Endothelial cell of umbilical vein (primary cell): ENCODE data around the gene PSTPIP1. TPM values are rescaled to one million over a fixed set of nuclear protein-coding genes. Genes with fewer than 3 reads are reported as not detected.

Source experiments
- BruUV-seq: library from RNA; stranded (reverse); fragments of 400-500 nt; replicated peaks from 2 replicates; lab custom pipeline; 2021; lab: Mats Ljungman, UMichigan
- CTCF ChIA-PET: fragments of 300-600, 350-600 bp; sonication (Branson Sonifier 250); formaldehyde crosslinking; loops from one replicate; lab custom pipeline; 2021; ENCODE audit warnings: antibody characterized with exemption, inconsistent platforms; lab: Charles Lee
- POLR2A ChIA-PET: fragments of 300-600, 350-600 bp; sonication (Branson Sonifier 250); formaldehyde crosslinking; loops from one replicate; lab custom pipeline; 2021; ENCODE audit warnings: antibody characterized with exemption, inconsistent platforms; lab: Charles Lee
- DNase-seq: peaks from one replicate; pipeline ENCODE4 v3.0.0-alpha.2; 2011; ENCODE audit warnings: low read depth, low spot score
- FAIRE-seq: peaks from 2 replicates; lab custom pipeline; 2011; peaks lifted over from hg19 to GRCh38; lab: Jason Lieb, UNC
- H2AFZ ChIP-seq: 2 replicates; pipeline ENCODE4 v1.6.0; 2012; ENCODE audit warnings: low read depth, low read length, control low read depth, inconsistent platforms
- H3K27ac ChIP-seq: 2 replicates; pipeline ENCODE4 v1.5.1; 2011; ENCODE audit warnings: low read depth, mild to moderate bottlenecking, control low read depth, low read length, moderate library complexity; ENCODE audit not compliant: insufficient read depth
- H3K27me3 ChIP-seq, 2 experiments: 2 replicates each; pipeline versions ENCODE4 v1.6.0 to v1.6.1; 2011; ENCODE audit warnings: low read length in 2 of 2, mixed read lengths in 1 of 2; ENCODE audit not compliant: control insufficient read depth in 2 of 2, insufficient read depth in 2 of 2
- H3K36me3 ChIP-seq, 2 experiments: 2 replicates in 1 of 2; 3 replicates in 1 of 2; pipeline ENCODE4 v1.5.1; 2011; ENCODE audit warnings: low read length in 2 of 2, mild to moderate bottlenecking in 1 of 2, moderate library complexity in 1 of 2; ENCODE audit not compliant: control insufficient read depth in 2 of 2, insufficient read depth in 2 of 2; ENCODE audit errors: extremely low read depth in 1 of 2
- H3K4me1 ChIP-seq: 3 replicates; pipeline ENCODE4 v1.5.1; 2011; ENCODE audit warnings: mild to moderate bottlenecking, low read length; ENCODE audit not compliant: control insufficient read depth, insufficient read depth; ENCODE audit errors: extremely low read depth
- H3K4me2 ChIP-seq: 2 replicates; pipeline ENCODE4 v1.6.1; 2011; ENCODE audit warnings: low read length, control low read depth, mixed read lengths; ENCODE audit not compliant: insufficient read depth
- H3K4me3 ChIP-seq, 3 experiments: fragments of 200-600 bp in 1 of 3; sonication (generic), shearing (Covaris generic) in 1 of 3; replicated peaks in 1 of 3; 2 replicates each; pipeline ENCODE4 v1.5.1; 2011 to 2016; ENCODE audit warnings: control low read depth in 3 of 3, low read length in 3 of 3, mild to moderate bottlenecking in 2 of 3, inconsistent platforms in 1 of 3, low read depth in 1 of 3, moderate library complexity in 1 of 3; ENCODE audit not compliant: insufficient read depth in 1 of 3
- H3K79me2 ChIP-seq: 2 replicates; pipeline ENCODE4 v1.6.0; 2012; ENCODE audit warnings: low read length, inconsistent platforms; ENCODE audit not compliant: control insufficient read depth, insufficient read depth
- H3K9ac ChIP-seq: replicated peaks from 2 replicates; pipeline ENCODE3; 2011; ENCODE audit warnings: low read length, control low read depth; ENCODE audit not compliant: insufficient read depth; ENCODE audit errors: extremely low read depth
- H3K9me1 ChIP-seq: replicated peaks from 3 replicates; pipeline ENCODE4 v1.6.0; 2011; ENCODE audit warnings: mild to moderate bottlenecking, low read length; ENCODE audit not compliant: control insufficient read depth, insufficient read depth; ENCODE audit errors: extremely low read depth
- H3K9me3 ChIP-seq: replicated peaks from 2 replicates; pipeline ENCODE4 v1.5.1; 2012; ENCODE audit warnings: low read length, inconsistent platforms; ENCODE audit not compliant: control insufficient read depth, insufficient read depth
- H4K20me1 ChIP-seq: replicated peaks from 2 replicates; pipeline ENCODE3; 2011; ENCODE audit warnings: mild to moderate bottlenecking, low read length; ENCODE audit not compliant: control insufficient read depth, insufficient read depth; ENCODE audit errors: extremely low read depth
- CTCF ChIP-seq, 2 donors: IDR thresholded peaks; 1 replicate in 1 of 2; 2 replicates in 1 of 2; pipeline ENCODE4 v1.5.1; 2011; ENCODE audit warnings: low read length in 2 of 2, mild to moderate bottlenecking in 2 of 2, moderate library complexity in 2 of 2, control low read depth in 1 of 2, inconsistent platforms in 1 of 2, low read depth in 1 of 2; ENCODE audit not compliant: insufficient read depth in 1 of 2; ENCODE audit errors: extremely low read depth in 1 of 2
- EZH2 ChIP-seq: IDR thresholded peaks from 2 replicates; pipeline ENCODE4 v1.6.1; 2012; ENCODE audit warnings: borderline replicate concordance, low read depth, mild to moderate bottlenecking, moderate library complexity, low read length, inconsistent platforms; ENCODE audit not compliant: severe bottlenecking
- GATA2 ChIP-seq: IDR thresholded peaks from 2 replicates; pipeline ENCODE4 v1.7.0; 2011; ENCODE audit warnings: low read depth, mild to moderate bottlenecking, moderate library complexity, mixed read lengths, low read length; ENCODE audit not compliant: insufficient read length, insufficient read depth
- JUN ChIP-seq: IDR thresholded peaks from 2 replicates; pipeline ENCODE4 v1.6.1; 2011; ENCODE audit warnings: borderline replicate concordance, low read depth; ENCODE audit not compliant: insufficient read length, insufficient read depth
- MAX ChIP-seq: IDR thresholded peaks from 2 replicates; pipeline ENCODE4 v1.6.1; 2011; ENCODE audit not compliant: insufficient read depth, insufficient read length
- POLR2AphosphoS5 ChIP-seq: IDR thresholded peaks from 2 replicates; pipeline ENCODE4 v1.6.1; 2012; ENCODE audit warnings: low read depth, mild to moderate bottlenecking, control low read depth, low read length, moderate library complexity; ENCODE audit not compliant: insufficient read depth
- dilution Hi-C: fragments of 300-500 bp; cut with MboI; formaldehyde crosslinking; loops from one replicate; pipeline ENCODE4 v1.15.0; 2019; ENCODE audit warnings: low sequenced_read_pairs; ENCODE audit not compliant: extremely low pct_ligation_motif_present
- intact Hi-C: fragments of 100-400 bp; cut with micrococcal nuclease; formaldehyde crosslinking; loops from one replicate; pipeline ENCODE4 v1.10.0; 2022
- polyA plus RNA-seq, 4 experiments: library from polyadenylated mRNA; depleted of rRNA in 3 of 4; stranded (reverse) in 3 of 4; unstranded in 1 of 4; fragments of >200 nt; gene quantifications; 2 replicates each; pipeline versions ENCODE4 v1.2.1 to v1.2.3, GENCODE V29; 2011 to 2012; ENCODE audit warnings: missing spikeins in 1 of 4
- total RNA-seq: library from RNA; stranded (reverse); gene quantifications from 2 replicates; pipeline ENCODE4 v1.2.3, GENCODE V29; 2021

The PSTPIP1 gene
- total and polyA plus RNA-seq, 2 donors (not counting 3 experiments of a cell fraction or from before 2014, with no cell fraction given) = not detected

DNA sequence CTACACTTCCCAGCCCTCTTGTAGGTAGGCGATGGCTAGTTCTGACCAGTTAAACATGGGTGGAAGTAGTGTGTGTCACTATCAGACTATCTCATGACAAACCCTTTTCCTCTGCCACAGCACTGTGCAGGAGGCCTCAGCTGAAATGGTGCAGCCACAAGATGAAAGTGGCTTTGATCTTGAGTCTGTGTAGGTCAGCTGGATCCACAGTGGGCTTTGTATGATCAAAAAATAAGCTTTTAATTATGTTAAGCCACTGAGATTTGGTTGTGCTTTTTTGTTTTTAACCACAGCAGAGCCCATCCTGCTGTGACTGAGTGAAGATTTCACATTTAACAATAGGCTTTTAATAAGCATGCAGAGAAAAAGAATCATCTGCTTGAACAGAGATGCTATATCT lies 43.7 kb upstream of the PSTPIP1 start:
- CTCF ChIA-PET = interaction anchor here (1.0 to 1.2 kb wide), 2 partner anchors 9 to 12 kb away, joined by 3 to 4 read pairs; no protein-coding TSS in a partner anchor
- dilution Hi-C loops = no loop called here

More for the DNA sequence above, 43.7 kb upstream of the PSTPIP1 start:
- Histone ChIP-seq H4K20me1 (no peaks in the 10 kb centered on the region), H3K36me3 (peaks cover 0 to 2% of the 10 kb centered on the region in 2 experiments), H3K27me3 (no peaks in the 10 kb centered on the region), H3K79me2 (no peaks in the 10 kb centered on the region), H3K9ac (no peak overlapping the region), H3K4me3 (no peak overlapping the region), H3K27ac (no peak overlapping the region), H3K4me1 (no peaks in the 10 kb centered on the region), H3K9me3 (no peaks in the 10 kb centered on the region), H3K4me2 (no peak overlapping the region), H3K9me1 (no peaks in the 10 kb centered on the region), H2AFZ (no peak overlapping the region)
- TF ChIP-seq CTCF (IDR thresholded peaks at IDR 0.05; ENCODE audit: extremely low read depth in 1 of 2, insufficient read depth in 1 of 2, low read depth in 1 of 2, low read length in 2 of 2) = no peak
- no peak for TF ChIP-seq JUN
- TF ChIP-seq GATA2 = no peak
- TF ChIP-seq MAX = no peak
- no peak for TF ChIP-seq POLR2AphosphoS5
- no peak for TF ChIP-seq EZH2
- no peak for FAIRE-seq
- DNase-seq = no peak
- BruUV-seq = no TSS peak
- POLR2A ChIA-PET = no interaction called here
- intact Hi-C loops = no loop called here
